HCT116 (cell line): Measurements from ENCODE around the gene NLRP7. TPM values are rescaled to one million over a fixed set of nuclear protein-coding genes. Genes with fewer than 3 reads are reported as not detected.
"Not testable (repeated sequence)": the region's sequence is repeated elsewhere in the genome, so short reads cannot be mapped to it uniquely, and the experiment has no call there.

Source experiments
- ATAC-seq: fragments of 200-7000 bp; cut with Tn5 transposase; 2 replicates; pipeline ENCODE4 v1.9.1; 2020; ENCODE audit warnings: mild to moderate bottlenecking, moderate library complexity
- BruUV-seq: library from RNA; stranded (reverse); fragments of 400-500 nt; replicated peaks from 2 replicates; lab custom pipeline; 2021; lab: Mats Ljungman, UMichigan
- CTCF ChIA-PET: fragments of 300-600 bp; sonication (Branson Sonifier 250); formaldehyde crosslinking; loops from one replicate; lab custom pipeline; 2021; ENCODE audit warnings: antibody characterized with exemption; lab: Charles Lee
- POLR2A ChIA-PET: fragments of 300-600, 350-600 bp; sonication (Branson Sonifier 250); formaldehyde crosslinking; loops from one replicate; lab custom pipeline; 2021; ENCODE audit warnings: antibody characterized with exemption; lab: Charles Lee
- RAD21 ChIA-PET, 2 experiments: fragments of 300-600 bp; sonication (Branson Sonifier 250); formaldehyde crosslinking; loops; one replicate each; lab custom pipeline; 2023; ENCODE audit warnings: low total read pairs in 2 of 2; ENCODE audit not compliant: uncharacterized antibody in 2 of 2, unreplicated experiment in 2 of 2, low non-redundant PET in 1 of 2; lab: Charles Lee
- DNase-seq: peaks from one replicate; pipeline ENCODE4 v3.0.0-alpha.2; 2010; ENCODE audit warnings: low read depth, low spot score
- H2AFZ ChIP-seq: fragments of 200-600 bp; shearing (Covaris generic), sonication (generic); 2 replicates; pipeline ENCODE4 v1.6.1; 2017; ENCODE audit warnings: low read depth, mixed run types, mixed read lengths, antibody characterized with exemption, low read length; ENCODE audit not compliant: poor library complexity, severe bottlenecking
- H3K27ac ChIP-seq: 2 replicates; pipeline ENCODE4 v1.5.1; 2012; ENCODE audit warnings: low read depth, low read length
- H3K27me3 ChIP-seq: fragments of 200-600 bp; sonication (generic); 2 replicates; pipeline ENCODE4 v1.6.1; 2016; ENCODE audit warnings: mixed run types, low read length, mixed read lengths; ENCODE audit not compliant: insufficient read depth
- H3K36me3 ChIP-seq, 2 experiments: fragments of 200-500 bp in 1 of 2; fragments of 200-600 bp in 1 of 2; sonication (Bioruptor generic) in 1 of 2; sonication (generic) in 1 of 2; 2 replicates each; pipeline versions ENCODE4 v1.5.1 to v1.6.1; 2014 to 2016; ENCODE audit warnings: low read length in 2 of 2, inconsistent platforms in 1 of 2, mixed read lengths in 1 of 2, mixed run types in 1 of 2; ENCODE audit not compliant: insufficient read depth in 2 of 2, control insufficient read depth in 1 of 2
- H3K4me1 ChIP-seq, 2 experiments: fragments of 200-600 bp in 1 of 2; sonication (generic) in 1 of 2; 2 replicates each; pipeline versions ENCODE4 v1.5.1 to v1.6.1; 2012 to 2017; ENCODE audit warnings: low read length in 2 of 2, inconsistent platforms in 1 of 2, mild to moderate bottlenecking in 1 of 2, mixed read lengths in 1 of 2, mixed run types in 1 of 2, moderate library complexity in 1 of 2; ENCODE audit not compliant: insufficient read depth in 2 of 2, control insufficient read depth in 1 of 2
- H3K4me2 ChIP-seq: fragments of 200-600 bp; sonication (generic); 2 replicates; pipeline ENCODE4 v1.6.1; 2017; ENCODE audit warnings: mixed run types, low read length, mixed read lengths
- H3K4me3 ChIP-seq, 2 experiments: fragments of 200-600 bp in 1 of 2; sonication (generic) in 1 of 2; replicated peaks in 1 of 2; 2 replicates each; pipeline ENCODE4 v1.5.1; 2011 to 2016; ENCODE audit warnings: low read length in 2 of 2, control low read depth in 1 of 2, low read depth in 1 of 2, mild to moderate bottlenecking in 1 of 2, mixed read lengths in 1 of 2, mixed run types in 1 of 2
- H3K79me2 ChIP-seq: fragments of 200-600 bp; sonication (generic); 2 replicates; pipeline ENCODE4 v1.6.1; 2017; ENCODE audit warnings: mild to moderate bottlenecking, mixed run types, low read length, moderate library complexity, mixed read lengths; ENCODE audit not compliant: insufficient read depth
- H3K9ac ChIP-seq: fragments of 200-600 bp; sonication (generic); 2 replicates; pipeline ENCODE4 v1.6.1; 2016; ENCODE audit warnings: low read length, mixed read lengths
- H3K9me2 ChIP-seq: fragments of 200-600 bp; sonication (generic), shearing (Covaris generic); 2 replicates; pipeline ENCODE4 v1.6.1; 2017; ENCODE audit warnings: mixed run types, mild to moderate bottlenecking, moderate library complexity; ENCODE audit not compliant: insufficient read depth
- H3K9me3 ChIP-seq, 2 experiments: fragments of 200-500 bp in 1 of 2; fragments of 200-600 bp in 1 of 2; sonication (Bioruptor generic) in 1 of 2; sonication (generic) in 1 of 2; 2 replicates each; pipeline ENCODE4 v1.6.1; 2014 to 2017; ENCODE audit warnings: low read length in 2 of 2, mixed read lengths in 2 of 2, inconsistent platforms in 1 of 2, low read depth in 1 of 2, mild to moderate bottlenecking in 1 of 2, mixed run types in 1 of 2, moderate library complexity in 1 of 2; ENCODE audit not compliant: control insufficient read depth in 1 of 2, insufficient read depth in 1 of 2
- H4K20me1 ChIP-seq: fragments of 200-600 bp; sonication (generic), shearing (Covaris generic); 2 replicates; pipeline ENCODE4 v1.6.1; 2017; ENCODE audit warnings: mixed run types, mild to moderate bottlenecking, moderate library complexity; ENCODE audit not compliant: insufficient read depth
- intact Hi-C: fragments of 100-400 bp; cut with micrococcal nuclease; formaldehyde crosslinking; loops from 2 replicates; pipeline ENCODE4 v1.10.0; 2022
- total RNA-seq: library from RNA; stranded (reverse); gene quantifications from one replicate; pipeline ENCODE4 v1.2.1, GENCODE V29; 2021; ENCODE audit not compliant: unreplicated experiment

The NLRP7 gene
- total RNA-seq, 1 experiment from 2014 or later, result not detected

GRCh38 chr19:54989531-54989930 is 42.2 kb upstream of the NLRP7 start:
- H3K79me2 ChIP-seq, H3K9me3 ChIP-seq, H3K4me2 ChIP-seq, intact Hi-C loops, H3K27me3 ChIP-seq, RAD21 ChIA-PET, H3K9me2 ChIP-seq, H3K27ac ChIP-seq, BruUV-seq, H3K9ac ChIP-seq, H3K4me1 ChIP-seq, H4K20me1 ChIP-seq, DNase-seq, POLR2A ChIA-PET, H3K4me3 ChIP-seq, CTCF ChIA-PET, ATAC-seq, H2AFZ ChIP-seq: not testable (repeated sequence)
- H3K36me3 ChIP-seq, result peaks cover 11 to 22% of the 10 kb centered on the region in 2 experiments; a peak in 3 of 4 replicates

- H3K36me3 ChIP-seq, POLR2A ChIA-PET, DNase-seq, ATAC-seq, H3K9me2 ChIP-seq, H4K20me1 ChIP-seq, H3K4me2 ChIP-seq, CTCF ChIA-PET, intact Hi-C loops, BruUV-seq, RAD21 ChIA-PET, H3K27me3 ChIP-seq, H3K4me1 ChIP-seq, H3K27ac ChIP-seq, H2AFZ ChIP-seq, H3K4me3 ChIP-seq, H3K9ac ChIP-seq, H3K79me2 ChIP-seq, H3K9me3 ChIP-seq: not testable (repeated sequence)
These were observed 35.2 kb upstream of the NLRP7 start for GRCh38 chr19:54982562-54982961.

- H3K36me3 ChIP-seq, H3K4me2 ChIP-seq, CTCF ChIA-PET, ATAC-seq, H3K9ac ChIP-seq, H3K79me2 ChIP-seq, POLR2A ChIA-PET, RAD21 ChIA-PET, DNase-seq, intact Hi-C loops, H3K4me3 ChIP-seq, BruUV-seq, H3K4me1 ChIP-seq, H3K27me3 ChIP-seq, H3K27ac ChIP-seq, H4K20me1 ChIP-seq, H2AFZ ChIP-seq, H3K9me3 ChIP-seq, H3K9me2 ChIP-seq: not testable (repeated sequence)
These were observed 26.1 kb upstream of the NLRP7 start for GRCh38 chr19:54973229-54974090.

DNA sequence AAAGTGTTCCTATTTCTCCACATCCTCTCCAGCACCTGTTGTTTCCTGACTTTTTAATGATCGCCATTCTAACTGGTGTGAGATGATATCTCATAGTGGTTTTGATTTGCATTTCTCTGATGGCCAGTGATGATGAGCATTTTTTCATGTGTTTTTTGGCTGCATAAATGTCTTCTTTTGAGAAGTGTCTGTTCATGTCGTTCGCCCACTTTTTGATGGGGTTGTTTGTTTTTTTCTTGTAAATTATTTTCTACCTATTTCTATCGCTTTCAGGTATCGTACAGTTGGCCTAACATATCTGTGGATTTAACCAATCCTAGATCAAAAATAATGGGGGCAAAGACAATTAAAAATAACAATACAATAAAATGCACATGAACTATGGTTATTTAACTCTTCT is 24.1 kb upstream of the NLRP7 start:
- H2AFZ ChIP-seq, BruUV-seq, ATAC-seq, H4K20me1 ChIP-seq, H3K36me3 ChIP-seq, H3K4me1 ChIP-seq, H3K4me2 ChIP-seq, H3K27ac ChIP-seq, H3K27me3 ChIP-seq, H3K9ac ChIP-seq, H3K9me3 ChIP-seq, H3K4me3 ChIP-seq, intact Hi-C loops, CTCF ChIA-PET, H3K9me2 ChIP-seq, RAD21 ChIA-PET, DNase-seq, POLR2A ChIA-PET: not testable (repeated sequence)
- peaks cover 25% of the 10 kb centered on the region for H3K79me2 ChIP-seq
